Activated CD4-positive, alpha-beta memory T cell treated with anti-CD3 and anti-CD28 coated beads for 36 hours (primary cell): ENCODE measurements around the gene DBF4B. TPM values are rescaled to one million over a fixed set of nuclear protein-coding genes. Genes with fewer than 3 reads are reported as not detected.
"Not testable (repeated sequence)": the region's sequence is repeated elsewhere in the genome, so short reads cannot be mapped to it uniquely, and the experiment has no call there.

Source experiments
- CTCF ChIA-PET: fragments of 350-600 bp; sonication (Branson Sonifier 250); formaldehyde crosslinking; loops from one replicate; lab custom pipeline; 2021; ENCODE audit warnings: antibody characterized with exemption, inconsistent platforms; lab: Charles Lee
- POLR2A ChIA-PET: fragments of 350-600 bp; sonication (Branson Sonifier 250); formaldehyde crosslinking; loops from one replicate; lab custom pipeline; 2021; ENCODE audit warnings: antibody characterized with exemption; lab: Charles Lee
- DNase-seq: peaks from one replicate; pipeline ENCODE4 v3.0.0-alpha.2; 2020
- H3K27ac Mint-ChIP-seq: one replicate; pipeline ENCODE4 v1.8.0; 2021; ENCODE audit warnings: mixed read lengths
- H3K27me3 Mint-ChIP-seq: one replicate; pipeline ENCODE4 v1.8.0; 2021; ENCODE audit warnings: mixed read lengths
- H3K36me3 Mint-ChIP-seq: one replicate; pipeline ENCODE4 v1.8.0; 2021; ENCODE audit warnings: mixed read lengths
- H3K4me1 Mint-ChIP-seq: one replicate; pipeline ENCODE4 v1.8.0; 2021; ENCODE audit warnings: low read depth, mixed read lengths
- H3K4me3 Mint-ChIP-seq: one replicate; pipeline ENCODE4 v1.8.0; 2021; ENCODE audit warnings: mild to moderate bottlenecking, mixed read lengths
- H3K9me3 Mint-ChIP-seq: one replicate; pipeline ENCODE4 v1.8.0; 2021; ENCODE audit warnings: mixed read lengths
- intact Hi-C: fragments of 100-400 bp; cut with micrococcal nuclease; formaldehyde crosslinking; loops from one replicate; pipeline ENCODE4 v1.15.1; 2023
- total RNA-seq, 2 experiments: library from RNA; stranded (reverse); gene quantifications; one replicate each; pipeline ENCODE4 v1.2.3, GENCODE V29; 2021

Gene DBF4B
- total RNA-seq, 2 experiments from 2014 or later = 25.9 to 27.9 TPM

- no peaks in the 10 kb centered on the region for H3K9me3 Mint-ChIP-seq
- ChIA-PET CTCF (interaction anchor here (0.7 to 1.4 kb wide), 2 partner anchors 203 to 274 kb away, joined by 3 read pairs; no protein-coding TSS in a partner anchor), POLR2A (no interaction called here)
- peaks cover 7% of the 10 kb centered on the region for H3K36me3 Mint-ChIP-seq
- DNase-seq = no peak
- intact Hi-C loops = no loop called here
- no peaks in the 10 kb centered on the region for H3K4me1 Mint-ChIP-seq
- H3K4me3 Mint-ChIP-seq = no peak overlapping the region
- H3K27ac Mint-ChIP-seq = no peak overlapping the region
- no peaks in the 10 kb centered on the region for H3K27me3 Mint-ChIP-seq
Measured at GRCh38 chr17:44736551-44737240, 28.2 kb downstream of the DBF4B start.

- H3K27ac Mint-ChIP-seq = no peak overlapping the region
- intact Hi-C loops = no loop called here
- no peaks in the 10 kb centered on the region for H3K4me1 Mint-ChIP-seq
- H3K27me3 Mint-ChIP-seq = no peaks in the 10 kb centered on the region
- no peak for DNase-seq
- CTCF ChIA-PET = interaction anchor here (1.4 kb wide), 1 partner anchor 204 kb away, joined by 3 read pairs; no protein-coding TSS in a partner anchor
- POLR2A ChIA-PET = no interaction called here
- H3K4me3 Mint-ChIP-seq = no peak overlapping the region
- no peaks in the 10 kb centered on the region for H3K9me3 Mint-ChIP-seq
- H3K36me3 Mint-ChIP-seq = peaks cover 7% of the 10 kb centered on the region
Measured at GRCh38 chr17:44738214-44738906, 29.9 kb downstream of the DBF4B start.

- H3K27ac Mint-ChIP-seq = no peak overlapping the region
- intact Hi-C loops = no loop called here
- no peak overlapping the region for H3K4me3 Mint-ChIP-seq
- H3K36me3 Mint-ChIP-seq = peaks cover 3% of the 10 kb centered on the region
- CTCF ChIA-PET = no interaction called here
- H3K27me3 Mint-ChIP-seq = no peaks in the 10 kb centered on the region
- DNase-seq = no peak
- POLR2A ChIA-PET = no interaction called here
- H3K9me3 Mint-ChIP-seq = no peaks in the 10 kb centered on the region
- H3K4me1 Mint-ChIP-seq = no peaks in the 10 kb centered on the region
Measured at GRCh38 chr17:44741316-44741715, 32.9 kb downstream of the DBF4B start.

GRCh38 chr17:44745301-44745700 is 36.8 kb downstream of the DBF4B start:
- no peak for DNase-seq
- peaks cover 2% of the 10 kb centered on the region for H3K36me3 Mint-ChIP-seq
- H3K9me3 Mint-ChIP-seq = no peaks in the 10 kb centered on the region
- no peaks in the 10 kb centered on the region for H3K27me3 Mint-ChIP-seq
- no peaks in the 10 kb centered on the region for H3K4me1 Mint-ChIP-seq
- POLR2A ChIA-PET = no interaction called here
- CTCF ChIA-PET = interaction anchor here (0.5 kb wide), 1 partner anchor 576 kb away, joined by 5 read pairs; no protein-coding TSS in a partner anchor
- no peak overlapping the region for H3K27ac Mint-ChIP-seq
- H3K4me3 Mint-ChIP-seq = no peak overlapping the region
- intact Hi-C loops = no loop called here

GRCh38 chr17:44745738-44746137 is 37.3 kb downstream of the DBF4B start:
- CTCF ChIA-PET, DNase-seq, H3K4me3 Mint-ChIP-seq, H3K4me1 Mint-ChIP-seq, intact Hi-C loops, H3K9me3 Mint-ChIP-seq, H3K27me3 Mint-ChIP-seq, H3K27ac Mint-ChIP-seq, H3K36me3 Mint-ChIP-seq, POLR2A ChIA-PET: not testable (repeated sequence)

GRCh38 chr17:44747566-44747965 is 39.1 kb downstream of the DBF4B start:
- Mint-ChIP-seq H3K36me3 (peaks cover 7% of the 10 kb centered on the region), H3K4me3 (no peak overlapping the region), H3K27me3 (no peaks in the 10 kb centered on the region), H3K9me3 (no peaks in the 10 kb centered on the region), H3K27ac (no peak overlapping the region), H3K4me1 (no peaks in the 10 kb centered on the region)
- intact Hi-C loops = no loop called here
- no peak for DNase-seq
- POLR2A ChIA-PET = no interaction called here
- CTCF ChIA-PET = no interaction called here

GRCh38 chr17:44749076-44749979 is 40.9 kb downstream of the DBF4B start:
- intact Hi-C loops = no loop called here
- H3K4me1 Mint-ChIP-seq = no peaks in the 10 kb centered on the region
- H3K27ac Mint-ChIP-seq = no peak overlapping the region
- DNase-seq = no peak
- H3K9me3 Mint-ChIP-seq = no peaks in the 10 kb centered on the region
- H3K36me3 Mint-ChIP-seq = peaks cover 7% of the 10 kb centered on the region
- no peaks in the 10 kb centered on the region for H3K27me3 Mint-ChIP-seq
- no peak overlapping the region for H3K4me3 Mint-ChIP-seq
- POLR2A ChIA-PET = interaction anchor here (1.2 kb wide), 1 partner anchor 9 kb away, joined by 4 read pairs; the partner anchor contains the start of gene ADAM11
- CTCF ChIA-PET = no interaction called here

- POLR2A ChIA-PET = interaction anchor here (1.2 kb wide), 1 partner anchor 8 kb away, joined by 4 read pairs; the partner anchor contains the start of gene ADAM11
- no peaks in the 10 kb centered on the region for H3K9me3 Mint-ChIP-seq
- CTCF ChIA-PET = no interaction called here
- H3K4me3 Mint-ChIP-seq = no peak overlapping the region
- no peaks in the 10 kb centered on the region for H3K4me1 Mint-ChIP-seq
- DNase-seq = no peak
- peaks cover 7% of the 10 kb centered on the region for H3K36me3 Mint-ChIP-seq
- intact Hi-C loops = no loop called here
- H3K27ac Mint-ChIP-seq = no peak overlapping the region
- H3K27me3 Mint-ChIP-seq = no peaks in the 10 kb centered on the region
Measured at GRCh38 chr17:44749980-44750318, 41.5 kb downstream of the DBF4B start.

GRCh38 chr17:44751331-44751730 is 42.9 kb downstream of the DBF4B start:
- no peak for DNase-seq
- ChIA-PET CTCF (no interaction called here), POLR2A (no interaction called here)
- H3K36me3 Mint-ChIP-seq = peaks cover 7% of the 10 kb centered on the region
- no peaks in the 10 kb centered on the region for H3K27me3 Mint-ChIP-seq
- H3K4me3 Mint-ChIP-seq = no peak overlapping the region
- no peaks in the 10 kb centered on the region for H3K4me1 Mint-ChIP-seq
- H3K27ac Mint-ChIP-seq = no peak overlapping the region
- intact Hi-C loops = no loop called here
- no peaks in the 10 kb centered on the region for H3K9me3 Mint-ChIP-seq

- DNase-seq = no peak
- no peak overlapping the region for H3K27ac Mint-ChIP-seq
- intact Hi-C loops = no loop called here
- CTCF ChIA-PET = interaction anchor here (0.6 kb wide), 1 partner anchor 1518 kb away, joined by 3 read pairs; no protein-coding TSS in a partner anchor
- H3K36me3 Mint-ChIP-seq = peaks cover 7% of the 10 kb centered on the region
- no peaks in the 10 kb centered on the region for H3K9me3 Mint-ChIP-seq
- H3K4me3 Mint-ChIP-seq = no peak overlapping the region
- H3K27me3 Mint-ChIP-seq = peaks cover under 1% of the 10 kb centered on the region
- POLR2A ChIA-PET = no interaction called here
- no peaks in the 10 kb centered on the region for H3K4me1 Mint-ChIP-seq
Measured at GRCh38 chr17:44751806-44752205, 43.3 kb downstream of the DBF4B start.

GRCh38 chr17:44752953-44753861 is 44.7 kb downstream of the DBF4B start:
- no peak overlapping the region for H3K27ac Mint-ChIP-seq
- CTCF ChIA-PET = no interaction called here
- no peaks in the 10 kb centered on the region for H3K4me1 Mint-ChIP-seq

More at GRCh38 chr17:44752953-44753861, 44.7 kb downstream of the DBF4B start:
- Mint-ChIP-seq H3K27me3 (peaks cover 12% of the 10 kb centered on the region), H3K36me3 (peaks cover 5% of the 10 kb centered on the region), H3K4me3 (no peak overlapping the region), H3K9me3 (no peaks in the 10 kb centered on the region)
- intact Hi-C loops = no loop called here
- DNase-seq = no peak
- POLR2A ChIA-PET = no interaction called here
